Measurements from ENCODE around the gene C12orf42.

C12orf42 gene

GRCh38 chr12:103373088-103373523 is 122.7 kb downstream of the C12orf42 start:
- Mint-ChIP-seq H3K27me3 (no peaks in the 10 kb centered on the region), H3K36me3 (no peaks in the 10 kb centered on the region), H3K4me1 (no peaks in the 10 kb centered on the region), H3K4me3 (no peak overlapping the region), H3K27ac (no peak overlapping the region), H3K9me3 (peaks cover 3% of the 10 kb centered on the region)
- no peak for DNase-seq
- CTCF ChIA-PET = no interaction called here

GRCh38 chr12:103369929-103370328 is 125.8 kb downstream of the C12orf42 start:
- CTCF ChIA-PET = no interaction called here
- no peak for DNase-seq
- no peaks in the 10 kb centered on the region for H3K27me3 Mint-ChIP-seq
- no peaks in the 10 kb centered on the region for H3K4me1 Mint-ChIP-seq
- no peak overlapping the region for H3K4me3 Mint-ChIP-seq
- peaks cover 3% of the 10 kb centered on the region for H3K9me3 Mint-ChIP-seq
- no peak overlapping the region for H3K27ac Mint-ChIP-seq
- no peaks in the 10 kb centered on the region for H3K36me3 Mint-ChIP-seq

GRCh38 chr12:103368167-103368566 is 127.6 kb downstream of the C12orf42 start:
- Mint-ChIP-seq H3K27me3 (no peaks in the 10 kb centered on the region), H3K4me3 (no peak overlapping the region), H3K9me3 (peaks cover 3% of the 10 kb centered on the region), H3K27ac (no peak overlapping the region), H3K4me1 (no peaks in the 10 kb centered on the region), H3K36me3 (no peaks in the 10 kb centered on the region)
- CTCF ChIA-PET = no interaction called here
- DNase-seq = no peak

- CTCF ChIA-PET = no interaction called here
- no peaks in the 10 kb centered on the region for H3K4me1 Mint-ChIP-seq
- no peaks in the 10 kb centered on the region for H3K36me3 Mint-ChIP-seq
- H3K27me3 Mint-ChIP-seq = no peaks in the 10 kb centered on the region
- H3K4me3 Mint-ChIP-seq = no peak overlapping the region
- no peak for DNase-seq
- peaks cover 6% of the 10 kb centered on the region for H3K9me3 Mint-ChIP-seq
- no peak overlapping the region for H3K27ac Mint-ChIP-seq
Measured at GRCh38 chr12:103354403-103354802, 141.4 kb downstream of the C12orf42 start.

GRCh38 chr12:103353913-103354312 is 141.9 kb downstream of the C12orf42 start:
- H3K9me3 Mint-ChIP-seq = peaks cover 9% of the 10 kb centered on the region
- CTCF ChIA-PET = no interaction called here
- H3K4me1 Mint-ChIP-seq = peaks cover 2% of the 10 kb centered on the region
- no peak for DNase-seq
- H3K27ac Mint-ChIP-seq = no peak overlapping the region
- H3K4me3 Mint-ChIP-seq = no peak overlapping the region
- H3K27me3 Mint-ChIP-seq = no peaks in the 10 kb centered on the region
- peaks cover 1% of the 10 kb centered on the region for H3K36me3 Mint-ChIP-seq

- no peaks in the 10 kb centered on the region for H3K27me3 Mint-ChIP-seq
- H3K4me1 Mint-ChIP-seq = peaks cover 2% of the 10 kb centered on the region
- H3K9me3 Mint-ChIP-seq = peaks cover 7% of the 10 kb centered on the region
- no peak for DNase-seq
- peaks cover 1% of the 10 kb centered on the region for H3K36me3 Mint-ChIP-seq
- no peak overlapping the region for H3K4me3 Mint-ChIP-seq
- CTCF ChIA-PET = no interaction called here
- no peak overlapping the region for H3K27ac Mint-ChIP-seq
Measured at GRCh38 chr12:103350116-103350515, 145.7 kb downstream of the C12orf42 start.

GRCh38 chr12:103348935-103349334 is 146.8 kb downstream of the C12orf42 start:
- H3K4me3 Mint-ChIP-seq = no peak overlapping the region
- H3K9me3 Mint-ChIP-seq = peaks cover 6% of the 10 kb centered on the region
- no peaks in the 10 kb centered on the region for H3K27me3 Mint-ChIP-seq
- no peak overlapping the region for H3K27ac Mint-ChIP-seq
- H3K36me3 Mint-ChIP-seq = peaks cover 1% of the 10 kb centered on the region
- CTCF ChIA-PET = no interaction called here
- no peak for DNase-seq
- peaks cover 2% of the 10 kb centered on the region for H3K4me1 Mint-ChIP-seq

- H3K4me3 Mint-ChIP-seq = no peak overlapping the region
- no peaks in the 10 kb centered on the region for H3K4me1 Mint-ChIP-seq
- no peaks in the 10 kb centered on the region for H3K9me3 Mint-ChIP-seq
- H3K36me3 Mint-ChIP-seq = no peaks in the 10 kb centered on the region
- H3K27ac Mint-ChIP-seq = no peak overlapping the region
- CTCF ChIA-PET = no interaction called here
- DNase-seq = no peak
- no peaks in the 10 kb centered on the region for H3K27me3 Mint-ChIP-seq
Measured at GRCh38 chr12:103336940-103337339, 158.8 kb downstream of the C12orf42 start.

GRCh38 chr12:103334466-103334865 is 161.3 kb downstream of the C12orf42 start:
- DNase-seq = no peak
- CTCF ChIA-PET = no interaction called here
- H3K4me1 Mint-ChIP-seq = no peaks in the 10 kb centered on the region
- H3K4me3 Mint-ChIP-seq = no peak overlapping the region
- H3K27ac Mint-ChIP-seq = no peak overlapping the region
- H3K36me3 Mint-ChIP-seq = no peaks in the 10 kb centered on the region
- H3K9me3 Mint-ChIP-seq = no peaks in the 10 kb centered on the region
- no peaks in the 10 kb centered on the region for H3K27me3 Mint-ChIP-seq

- H3K4me1 Mint-ChIP-seq = no peaks in the 10 kb centered on the region
- H3K27me3 Mint-ChIP-seq = no peaks in the 10 kb centered on the region
- H3K9me3 Mint-ChIP-seq = no peaks in the 10 kb centered on the region
- DNase-seq = no peak
- no peak overlapping the region for H3K4me3 Mint-ChIP-seq
- H3K27ac Mint-ChIP-seq = no peak overlapping the region
- no peaks in the 10 kb centered on the region for H3K36me3 Mint-ChIP-seq
- CTCF ChIA-PET = no interaction called here
Measured at GRCh38 chr12:103333676-103334075, 162.1 kb downstream of the C12orf42 start.

GRCh38 chr12:103331643-103332042 is 164.1 kb downstream of the C12orf42 start:
- CTCF ChIA-PET = no interaction called here
- Mint-ChIP-seq H3K27me3 (no peaks in the 10 kb centered on the region), H3K9me3 (no peaks in the 10 kb centered on the region), H3K4me1 (no peaks in the 10 kb centered on the region), H3K4me3 (no peak overlapping the region), H3K27ac (no peak overlapping the region), H3K36me3 (no peaks in the 10 kb centered on the region)
- no peak for DNase-seq

- DNase-seq = no peak
- Mint-ChIP-seq H3K36me3 (no peaks in the 10 kb centered on the region), H3K4me1 (no peaks in the 10 kb centered on the region), H3K4me3 (no peak overlapping the region), H3K27ac (no peak overlapping the region), H3K9me3 (no peaks in the 10 kb centered on the region), H3K27me3 (no peaks in the 10 kb centered on the region)
- CTCF ChIA-PET = interaction anchor here (0.7 to 1.3 kb wide), 2 partner anchors 55 to 301 kb away, joined by 3 read pairs; no protein-coding TSS in a partner anchor
Measured at GRCh38 chr12:103330672-103331071, 165.1 kb downstream of the C12orf42 start.

- Mint-ChIP-seq H3K4me1 (no peaks in the 10 kb centered on the region), H3K36me3 (no peaks in the 10 kb centered on the region), H3K9me3 (no peaks in the 10 kb centered on the region), H3K27me3 (no peaks in the 10 kb centered on the region), H3K27ac (no peak overlapping the region), H3K4me3 (no peak overlapping the region)
- no peak for DNase-seq
- CTCF ChIA-PET = no interaction called here
Measured at GRCh38 chr12:103327676-103328075, 168.1 kb downstream of the C12orf42 start.

GRCh38 chr12:103326190-103326589 is 169.6 kb downstream of the C12orf42 start:
- no peak overlapping the region for H3K27ac Mint-ChIP-seq
- H3K36me3 Mint-ChIP-seq = no peaks in the 10 kb centered on the region
- DNase-seq = no peak
- no peaks in the 10 kb centered on the region for H3K27me3 Mint-ChIP-seq
- H3K4me1 Mint-ChIP-seq = no peaks in the 10 kb centered on the region
- H3K9me3 Mint-ChIP-seq = peaks cover 2% of the 10 kb centered on the region
- CTCF ChIA-PET = interaction anchor here (1.0 to 1.3 kb wide), 2 partner anchors 60 to 177 kb away, joined by 3 read pairs; no protein-coding TSS in a partner anchor
- H3K4me3 Mint-ChIP-seq = no peak overlapping the region

GRCh38 chr12:103318566-103318965 is 177.2 kb downstream of the C12orf42 start:
- Mint-ChIP-seq H3K4me1 (no peaks in the 10 kb centered on the region), H3K4me3 (no peak overlapping the region), H3K27ac (no peak overlapping the region), H3K9me3 (peaks cover 6% of the 10 kb centered on the region), H3K27me3 (no peaks in the 10 kb centered on the region), H3K36me3 (no peaks in the 10 kb centered on the region)
- DNase-seq = no peak
- CTCF ChIA-PET = no interaction called here

- no peaks in the 10 kb centered on the region for H3K4me1 Mint-ChIP-seq
- CTCF ChIA-PET = no interaction called here
- DNase-seq = no peak
- no peak overlapping the region for H3K4me3 Mint-ChIP-seq
- H3K27ac Mint-ChIP-seq = no peak overlapping the region
- no peaks in the 10 kb centered on the region for H3K36me3 Mint-ChIP-seq
- no peaks in the 10 kb centered on the region for H3K27me3 Mint-ChIP-seq
- H3K9me3 Mint-ChIP-seq = peaks cover 6% of the 10 kb centered on the region
Measured at GRCh38 chr12:103317220-103317619, 178.5 kb downstream of the C12orf42 start.
